Activated T-helper 2 cell treated with anti-CD3 and anti-CD28 coated beads, Interferon-gamma antibody, Interleukin-2, Interleukin-4, amounts not matched to agents 10 μg/mL and 5 μg/mL and 100 μg/mL, durations not matched to agents 14 hours and 24 hours and 36 hours (primary cell): ENCODE results near the gene GNAI2. TPM values are rescaled to one million over a fixed set of nuclear protein-coding genes. Genes with fewer than 3 reads are reported as not detected.

Source experiments
- DNase-seq: peaks from one replicate; pipeline ENCODE4 v3.0.0; 2021; ENCODE audit warnings: low spot score
- H3K27ac Mint-ChIP-seq: one replicate; pipeline ENCODE4 v1.8.0; 2021; ENCODE audit warnings: mixed read lengths
- H3K27me3 Mint-ChIP-seq: one replicate; pipeline ENCODE4 v1.8.0; 2021; ENCODE audit warnings: low read depth, mixed read lengths
- H3K36me3 Mint-ChIP-seq: one replicate; pipeline ENCODE4 v1.8.0; 2021; ENCODE audit warnings: low read depth, mixed read lengths
- H3K4me1 Mint-ChIP-seq: one replicate; pipeline ENCODE4 v1.8.0; 2021; ENCODE audit warnings: low read depth, mixed read lengths
- H3K4me3 Mint-ChIP-seq: one replicate; pipeline ENCODE4 v1.8.0; 2021; ENCODE audit warnings: low read depth, mild to moderate bottlenecking, moderate library complexity, mixed read lengths
- H3K9me3 Mint-ChIP-seq: one replicate; pipeline ENCODE4 v1.8.0; 2021; ENCODE audit warnings: mixed read lengths
- intact Hi-C: fragments of 100-400 bp; cut with micrococcal nuclease; formaldehyde crosslinking; loops from one replicate; pipeline ENCODE4 v1.15.1; 2023
- total RNA-seq: library from RNA; stranded (reverse); gene quantifications from 2 replicates; pipeline ENCODE4 v1.2.3, GENCODE V29; 2022

The GNAI2 gene
- total RNA-seq, 1 donor from 2014 or later, result 269 TPM

GRCh38 chr3:50245831-50246516 is 10.0 kb downstream of the GNAI2 start:
- H3K4me3 Mint-ChIP-seq, result peak overlapping the region; percentile 82
- peaks cover 30% of the 10 kb centered on the region for H3K36me3 Mint-ChIP-seq
- peaks cover 62% of the 10 kb centered on the region for H3K4me1 Mint-ChIP-seq
- peak; percentile 86 for DNase-seq
- no peaks in the 10 kb centered on the region for H3K27me3 Mint-ChIP-seq
- intact Hi-C loops, result loop anchor here (1.0 to 2.0 kb wide), 5 partner anchors 8 to 53 kb away; partner anchors contain the start of genes HYAL3 and NAA80
- H3K9me3 Mint-ChIP-seq, result no peaks in the 10 kb centered on the region
- peak overlapping the region; percentile 92 for H3K27ac Mint-ChIP-seq

- peaks cover 61% of the 10 kb centered on the region for H3K4me1 Mint-ChIP-seq
- peak; percentile 78 for DNase-seq
- no peaks in the 10 kb centered on the region for H3K27me3 Mint-ChIP-seq
- no peaks in the 10 kb centered on the region for H3K9me3 Mint-ChIP-seq
- H3K27ac Mint-ChIP-seq, result peak overlapping the region; percentile 92
- H3K36me3 Mint-ChIP-seq, result peaks cover 31% of the 10 kb centered on the region
- intact Hi-C loops, result loop anchor here (1.0 to 2.0 kb wide), 5 partner anchors 8 to 52 kb away; partner anchors contain the start of genes HYAL3 and NAA80
- peak overlapping the region; percentile 82 for H3K4me3 Mint-ChIP-seq
Measured at GRCh38 chr3:50246517-50246954, 10.5 kb downstream of the GNAI2 start.

GRCh38 chr3:50248387-50248786 is 12.4 kb downstream of the GNAI2 start:
- Mint-ChIP-seq H3K9me3 (no peaks in the 10 kb centered on the region), H3K36me3 (peaks cover 35% of the 10 kb centered on the region), H3K27me3 (no peaks in the 10 kb centered on the region), H3K4me1 (peaks cover 45% of the 10 kb centered on the region), H3K27ac (peak overlapping the region; percentile 90), H3K4me3 (peak overlapping the region; percentile 45)
- no peak for DNase-seq
- intact Hi-C loops, result no loop called here

GRCh38 chr3:50249457-50249856 is 13.5 kb downstream of the GNAI2 start:
- H3K27ac Mint-ChIP-seq, result no peak overlapping the region
- H3K4me1 Mint-ChIP-seq, result peaks cover 38% of the 10 kb centered on the region
- H3K4me3 Mint-ChIP-seq, result no peak overlapping the region
- intact Hi-C loops, result no loop called here
- H3K27me3 Mint-ChIP-seq, result no peaks in the 10 kb centered on the region
- H3K36me3 Mint-ChIP-seq, result peaks cover 40% of the 10 kb centered on the region
- H3K9me3 Mint-ChIP-seq, result no peaks in the 10 kb centered on the region
- DNase-seq, result no peak

GRCh38 chr3:50250514-50250913 is 14.5 kb downstream of the GNAI2 start:
- peaks cover 31% of the 10 kb centered on the region for H3K4me1 Mint-ChIP-seq
- no peak overlapping the region for H3K27ac Mint-ChIP-seq
- no peak overlapping the region for H3K4me3 Mint-ChIP-seq
- no peaks in the 10 kb centered on the region for H3K9me3 Mint-ChIP-seq
- H3K27me3 Mint-ChIP-seq, result no peaks in the 10 kb centered on the region
- intact Hi-C loops, result no loop called here
- peaks cover 45% of the 10 kb centered on the region for H3K36me3 Mint-ChIP-seq
- no peak for DNase-seq

GRCh38 chr3:50251220-50251619 is 15.2 kb downstream of the GNAI2 start:
- Mint-ChIP-seq H3K9me3 (no peaks in the 10 kb centered on the region), H3K4me3 (no peak overlapping the region), H3K27me3 (no peaks in the 10 kb centered on the region), H3K4me1 (peaks cover 26% of the 10 kb centered on the region), H3K36me3 (peaks cover 48% of the 10 kb centered on the region), H3K27ac (peak overlapping the region; percentile 84)
- intact Hi-C loops, result no loop called here
- no peak for DNase-seq

- intact Hi-C loops, result no loop called here
- H3K36me3 Mint-ChIP-seq, result peaks cover 69% of the 10 kb centered on the region
- no peaks in the 10 kb centered on the region for H3K9me3 Mint-ChIP-seq
- no peaks in the 10 kb centered on the region for H3K27me3 Mint-ChIP-seq
- H3K4me3 Mint-ChIP-seq, result no peak overlapping the region
- H3K27ac Mint-ChIP-seq, result no peak overlapping the region
- DNase-seq, result no peak
- H3K4me1 Mint-ChIP-seq, result peaks cover 12% of the 10 kb centered on the region
Measured at GRCh38 chr3:50254577-50255250, 18.7 kb downstream of the GNAI2 start.

- no peaks in the 10 kb centered on the region for H3K27me3 Mint-ChIP-seq
- H3K4me1 Mint-ChIP-seq, result peaks cover 10% of the 10 kb centered on the region
- DNase-seq, result no peak
- H3K4me3 Mint-ChIP-seq, result no peak overlapping the region
- intact Hi-C loops, result no loop called here
- H3K27ac Mint-ChIP-seq, result no peak overlapping the region
- H3K9me3 Mint-ChIP-seq, result no peaks in the 10 kb centered on the region
- H3K36me3 Mint-ChIP-seq, result peaks cover 67% of the 10 kb centered on the region
Measured at GRCh38 chr3:50255251-50255615, 19.2 kb downstream of the GNAI2 start.

GRCh38 chr3:50256978-50257890 is 21.2 kb downstream of the GNAI2 start:
- peaks cover 3% of the 10 kb centered on the region for H3K4me1 Mint-ChIP-seq
- H3K36me3 Mint-ChIP-seq, result peaks cover 55% of the 10 kb centered on the region
- no peaks in the 10 kb centered on the region for H3K9me3 Mint-ChIP-seq
- no peak for DNase-seq
- H3K27me3 Mint-ChIP-seq, result no peaks in the 10 kb centered on the region
- intact Hi-C loops, result loop anchor here (1.0 kb wide), 1 partner anchor 30 kb away; no protein-coding TSS in a partner anchor
- no peak overlapping the region for H3K4me3 Mint-ChIP-seq
- H3K27ac Mint-ChIP-seq, result no peak overlapping the region

GRCh38 chr3:50258029-50258680 is 22.2 kb downstream of the GNAI2 start:
- H3K27ac Mint-ChIP-seq, result no peak overlapping the region
- H3K9me3 Mint-ChIP-seq, result no peaks in the 10 kb centered on the region
- H3K27me3 Mint-ChIP-seq, result no peaks in the 10 kb centered on the region
- H3K4me1 Mint-ChIP-seq, result peaks cover 3% of the 10 kb centered on the region
- H3K36me3 Mint-ChIP-seq, result peaks cover 48% of the 10 kb centered on the region
- DNase-seq, result no peak
- H3K4me3 Mint-ChIP-seq, result no peak overlapping the region
- intact Hi-C loops, result no loop called here

GRCh38 chr3:50258979-50259378 is 23.0 kb downstream of the GNAI2 start:
- Mint-ChIP-seq H3K4me1 (peaks cover 3% of the 10 kb centered on the region), H3K4me3 (no peak overlapping the region), H3K36me3 (peaks cover 40% of the 10 kb centered on the region), H3K27me3 (no peaks in the 10 kb centered on the region), H3K27ac (no peak overlapping the region), H3K9me3 (no peaks in the 10 kb centered on the region)
- no peak for DNase-seq
- intact Hi-C loops, result no loop called here

- peak overlapping the region; percentile 67 for H3K27ac Mint-ChIP-seq
- H3K4me1 Mint-ChIP-seq, result peaks cover 3% of the 10 kb centered on the region
- intact Hi-C loops, result loop anchor here (1.0 kb wide), 2 partner anchors 13 to 14 kb away; no protein-coding TSS in a partner anchor
- DNase-seq, result no peak
- H3K27me3 Mint-ChIP-seq, result no peaks in the 10 kb centered on the region
- H3K9me3 Mint-ChIP-seq, result no peaks in the 10 kb centered on the region
- peaks cover 36% of the 10 kb centered on the region for H3K36me3 Mint-ChIP-seq
- H3K4me3 Mint-ChIP-seq, result peak overlapping the region; percentile 69
Measured at GRCh38 chr3:50259432-50260026, 23.5 kb downstream of the GNAI2 start.
